Duodenal mucosa (tissue), 2 donors: Measurements from ENCODE around the gene SSNA1.
A peak's percentile ranks its signal among the peaks of the same experiment; 100 is the strongest.

Experiments
- H3K27ac ChIP-seq: one replicate; pipeline ENCODE4 v1.7.0; 2013; ENCODE audit warnings: low read depth, low read length
- H3K27me3 ChIP-seq, 2 donors: one replicate each; pipeline ENCODE4 v1.7.0; 2013; ENCODE audit warnings: low read length in 2 of 2, control low read depth in 1 of 2; ENCODE audit not compliant: insufficient read depth in 2 of 2, control insufficient read depth in 1 of 2
- H3K36me3 ChIP-seq, 2 donors: one replicate each; pipeline ENCODE4 v1.7.0; 2013; ENCODE audit warnings: low read length in 2 of 2, control low read depth in 1 of 2; ENCODE audit not compliant: insufficient read depth in 2 of 2, control insufficient read depth in 1 of 2
- H3K4me1 ChIP-seq, 2 donors: one replicate each; pipeline ENCODE4 v1.7.0; 2013; ENCODE audit warnings: low read length in 2 of 2, control low read depth in 1 of 2; ENCODE audit not compliant: insufficient read depth in 2 of 2, control insufficient read depth in 1 of 2
- H3K4me3 ChIP-seq, 2 donors: one replicate each; pipeline ENCODE4 v1.7.0; 2013; ENCODE audit warnings: low read length in 2 of 2, low read depth in 1 of 2
- H3K9ac ChIP-seq, 2 donors: one replicate each; pipeline ENCODE4 v1.7.0; 2013; ENCODE audit warnings: low read length in 2 of 2, low read depth in 1 of 2
- H3K9me3 ChIP-seq, 2 donors: one replicate each; pipeline ENCODE4 v1.7.0; 2013; ENCODE audit warnings: low read length in 2 of 2, control low read depth in 1 of 2; ENCODE audit not compliant: control insufficient read depth in 1 of 2

SSNA1 gene

GRCh38 chr9:137215196-137215986 lies 26.9 kb downstream of the SSNA1 start:
- no peaks in the 10 kb centered on the region for H3K27me3 ChIP-seq
- H3K4me3 ChIP-seq, result no peak overlapping the region
- peaks cover 0 to 8% of the 10 kb centered on the region in 2 donors for H3K36me3 ChIP-seq
- peaks cover 9 to 34% of the 10 kb centered on the region in 2 donors for H3K4me1 ChIP-seq
- no peak overlapping the region for H3K9ac ChIP-seq
- no peak overlapping the region for H3K27ac ChIP-seq
- no peaks in the 10 kb centered on the region for H3K9me3 ChIP-seq

- Histone ChIP-seq H3K36me3 (peaks cover 0 to 8% of the 10 kb centered on the region in 2 donors), H3K27ac (no peak overlapping the region), H3K9ac (no peak overlapping the region), H3K9me3 (no peaks in the 10 kb centered on the region), H3K27me3 (no peaks in the 10 kb centered on the region), H3K4me3 (no peak overlapping the region), H3K4me1 (peaks cover 9 to 34% of the 10 kb centered on the region in 2 donors)
Measured at GRCh38 chr9:137216188-137216965, 27.9 kb downstream of the SSNA1 start.

- Histone ChIP-seq H3K9me3 (no peaks in the 10 kb centered on the region), H3K27ac (peak overlapping the region; percentile 73)
Measured at GRCh38 chr9:137217276-137218211, 29.1 kb downstream of the SSNA1 start.

GRCh38 chr9:137218212-137218753 lies 29.8 kb downstream of the SSNA1 start:
- Histone ChIP-seq H3K4me1 (peaks cover 13 to 41% of the 10 kb centered on the region in 2 donors), H3K27ac (peak overlapping the region; percentile 56), H3K9ac (peak overlapping the region; percentile 66 to 73)

More at GRCh38 chr9:137217276-137218211, 29.1 kb downstream of the SSNA1 start:
- peak overlapping the region; percentile 60 to 61 for H3K4me3 ChIP-seq
- peaks cover 9 to 34% of the 10 kb centered on the region in 2 donors for H3K4me1 ChIP-seq
- no peaks in the 10 kb centered on the region for H3K27me3 ChIP-seq
- H3K9ac ChIP-seq, result peak overlapping the region; percentile 66 to 73
- peaks cover 0 to 8% of the 10 kb centered on the region in 2 donors for H3K36me3 ChIP-seq

DNA sequence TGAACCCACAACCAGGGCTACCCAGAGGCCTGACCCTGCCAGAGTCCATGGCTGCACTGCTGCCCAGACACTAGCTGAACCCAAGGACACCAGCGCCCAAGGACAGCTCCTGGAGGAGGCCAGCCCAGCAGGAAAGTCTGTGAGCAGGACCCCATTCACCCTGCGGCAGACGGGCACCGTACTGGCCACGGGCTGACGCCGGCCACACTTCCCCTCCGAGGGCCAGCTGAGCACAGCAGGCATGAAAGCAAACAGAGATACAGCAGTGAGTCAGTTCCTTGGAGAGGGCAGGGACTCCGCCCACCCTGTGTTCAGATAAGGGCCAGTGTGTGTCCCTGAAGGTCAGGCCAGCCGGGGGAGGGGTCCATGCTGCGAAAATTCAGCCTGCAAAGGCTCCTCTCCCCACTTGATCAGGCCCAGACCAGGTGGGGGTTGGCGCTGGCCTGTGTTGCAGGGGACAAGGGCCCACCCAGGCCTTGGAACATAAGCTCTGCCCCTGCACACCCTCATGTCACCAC lies 30.3 kb downstream of the SSNA1 start:
- Histone ChIP-seq H3K36me3 (peaks cover 0 to 8% of the 10 kb centered on the region in 2 donors), H3K27ac (peak overlapping the region; percentile 56), H3K4me3 (peak overlapping the region; percentile 60 to 61), H3K9ac (peak overlapping the region; percentile 40 to 73), H3K4me1 (peaks cover 13 to 43% of the 10 kb centered on the region in 2 donors), H3K9me3 (no peaks in the 10 kb centered on the region), H3K27me3 (no peaks in the 10 kb centered on the region)

More at GRCh38 chr9:137218212-137218753, 29.8 kb downstream of the SSNA1 start:
- H3K27me3 ChIP-seq, result no peaks in the 10 kb centered on the region
- H3K4me3 ChIP-seq, result peak overlapping the region; percentile 60 to 61
- H3K9me3 ChIP-seq, result no peaks in the 10 kb centered on the region
- peaks cover 0 to 8% of the 10 kb centered on the region in 2 donors for H3K36me3 ChIP-seq

DNA sequence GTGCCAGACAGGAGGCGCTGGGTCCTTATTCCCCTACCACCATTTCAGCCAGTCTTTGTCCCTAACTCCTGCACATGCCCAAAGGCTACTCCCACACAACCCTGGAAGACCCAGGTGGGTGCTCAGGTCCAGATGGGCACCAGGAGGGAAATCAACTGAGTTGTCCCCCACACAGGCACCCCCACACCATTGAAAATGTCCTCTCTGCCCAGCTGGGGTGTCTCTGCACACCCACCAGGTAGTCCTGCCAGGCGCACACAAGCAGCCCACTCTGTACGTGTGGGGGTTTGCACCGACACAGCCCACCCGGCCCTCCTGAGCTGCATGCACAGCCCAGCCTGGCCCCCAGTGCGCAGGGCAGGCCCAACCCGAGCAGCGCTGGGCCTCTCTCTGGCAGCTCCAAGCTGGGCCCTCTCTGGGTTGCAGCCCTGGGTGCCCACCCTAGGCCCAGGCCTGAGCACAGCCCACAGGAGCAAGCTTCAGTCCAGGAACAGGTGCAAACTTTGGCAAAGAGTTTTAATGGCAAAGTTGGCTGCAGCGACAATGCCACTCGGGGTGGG lies 31.4 kb downstream of the SSNA1 start:
- Histone ChIP-seq H3K9me3 (no peaks in the 10 kb centered on the region), H3K27ac (no peak overlapping the region), H3K9ac (no peak overlapping the region), H3K4me1 (peaks cover 13 to 52% of the 10 kb centered on the region in 2 donors), H3K27me3 (no peaks in the 10 kb centered on the region), H3K36me3 (peaks cover 0 to 8% of the 10 kb centered on the region in 2 donors), H3K4me3 (no peak overlapping the region)

- H3K9me3 ChIP-seq, result no peaks in the 10 kb centered on the region
- H3K27ac ChIP-seq, result no peak overlapping the region
- peaks cover 13 to 58% of the 10 kb centered on the region in 2 donors for H3K4me1 ChIP-seq
- H3K9ac ChIP-seq, result no peak overlapping the region
- no peaks in the 10 kb centered on the region for H3K27me3 ChIP-seq
- H3K4me3 ChIP-seq, result no peak overlapping the region
- H3K36me3 ChIP-seq, result peaks cover 0 to 6% of the 10 kb centered on the region in 2 donors
Measured at GRCh38 chr9:137220317-137221094, 32.0 kb downstream of the SSNA1 start.

DNA sequence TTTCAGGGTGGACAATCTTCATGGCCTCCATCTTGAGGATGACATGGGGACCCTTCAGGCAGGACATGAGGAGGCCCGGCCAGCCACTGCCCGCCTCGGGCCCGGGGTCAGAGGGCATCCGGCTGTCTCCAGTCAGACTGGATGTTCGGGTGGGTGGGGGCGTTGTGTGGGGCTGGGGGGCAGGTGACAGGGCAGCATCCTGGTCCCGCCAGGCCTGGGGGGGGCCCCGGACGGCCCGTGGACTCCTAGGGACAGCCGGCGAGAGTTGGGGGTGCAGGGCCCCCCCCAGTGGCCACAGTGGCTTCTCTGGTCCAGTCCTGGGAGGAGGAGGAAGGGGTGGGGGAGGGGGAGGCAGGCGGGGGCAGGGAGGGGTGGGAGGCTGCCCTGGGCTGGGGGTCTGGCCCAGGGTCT lies 32.6 kb downstream of the SSNA1 start:
- Histone ChIP-seq H3K4me1 (peaks cover 13 to 58% of the 10 kb centered on the region in 2 donors), H3K4me3 (no peak overlapping the region), H3K9me3 (no peaks in the 10 kb centered on the region), H3K9ac (no peak overlapping the region), H3K27me3 (no peaks in the 10 kb centered on the region), H3K27ac (no peak overlapping the region), H3K36me3 (peaks cover 0 to 2% of the 10 kb centered on the region in 2 donors)
